ENCODE data around the gene CYSLTR2.

The CYSLTR2 gene

DNA sequence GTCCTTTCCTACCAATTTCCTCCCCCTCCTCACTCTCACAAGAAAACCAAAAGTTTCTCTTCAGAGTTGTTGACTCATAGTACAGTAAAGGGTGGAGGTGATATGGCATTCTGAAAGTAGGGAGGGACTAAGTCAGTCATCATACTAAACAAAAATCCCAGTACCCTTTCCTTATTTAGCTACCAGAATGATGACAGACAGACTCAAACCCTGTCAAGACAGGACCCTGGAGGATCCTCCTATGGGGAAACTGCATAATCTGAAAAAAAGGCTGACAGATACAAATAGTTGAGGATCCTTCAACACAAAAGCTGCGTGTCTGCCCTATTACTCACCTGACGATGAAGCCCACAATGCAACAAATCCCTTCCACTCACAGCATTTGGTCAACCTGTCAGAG, 55.5 kb downstream of the CYSLTR2 start:
- no peaks in the 10 kb centered on the region for H3K27me3 ChIP-seq (ENCODE audit: insufficient read depth, low read length)
- H3K9ac ChIP-seq (ENCODE audit: low read length): no peak overlapping the region
- H4K20me1 ChIP-seq (ENCODE audit: insufficient read depth, low read length): no peaks in the 10 kb centered on the region
- no peaks in the 10 kb centered on the region for H3K4me1 ChIP-seq (ENCODE audit: insufficient read depth, low read length, severe bottlenecking)
- H3K9me2 ChIP-seq (ENCODE audit: low read depth, low read length): no peaks in the 10 kb centered on the region; the same call in 1 of the 2 replicates
- no peaks in the 10 kb centered on the region for H3K36me3 ChIP-seq (ENCODE audit: insufficient read depth, low read length)
- no peaks in the 10 kb centered on the region for H3K9me3 ChIP-seq (ENCODE audit: low read length)
- no peaks in the 10 kb centered on the region for H3K79me2 ChIP-seq (ENCODE audit: insufficient read depth, low read length)
- no peak overlapping the region for H3K27ac ChIP-seq (ENCODE audit: low read depth, low read length, poor library complexity, severe bottlenecking)
- TF ChIP-seq, protein P1, sequence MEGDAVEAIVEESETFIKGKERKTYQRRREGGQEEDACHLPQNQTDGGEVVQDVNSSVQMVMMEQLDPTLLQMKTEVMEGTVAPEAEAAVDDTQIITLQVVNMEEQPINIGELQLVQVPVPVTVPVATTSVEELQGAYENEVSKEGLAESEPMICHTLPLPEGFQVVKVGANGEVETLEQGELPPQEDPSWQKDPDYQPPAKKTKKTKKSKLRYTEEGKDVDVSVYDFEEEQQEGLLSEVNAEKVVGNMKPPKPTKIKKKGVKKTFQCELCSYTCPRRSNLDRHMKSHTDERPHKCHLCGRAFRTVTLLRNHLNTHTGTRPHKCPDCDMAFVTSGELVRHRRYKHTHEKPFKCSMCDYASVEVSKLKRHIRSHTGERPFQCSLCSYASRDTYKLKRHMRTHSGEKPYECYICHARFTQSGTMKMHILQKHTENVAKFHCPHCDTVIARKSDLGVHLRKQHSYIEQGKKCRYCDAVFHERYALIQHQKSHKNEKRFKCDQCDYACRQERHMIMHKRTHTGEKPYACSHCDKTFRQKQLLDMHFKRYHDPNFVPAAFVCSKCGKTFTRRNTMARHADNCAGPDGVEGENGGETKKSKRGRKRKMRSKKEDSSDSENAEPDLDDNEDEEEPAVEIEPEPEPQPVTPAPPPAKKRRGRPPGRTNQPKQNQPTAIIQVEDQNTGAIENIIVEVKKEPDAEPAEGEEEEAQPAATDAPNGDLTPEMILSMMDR (IDR thresholded peaks at IDR 0.05; ENCODE audit: low read length): no peak
- TF ChIP-seq EZH2 (IDR thresholded peaks at IDR 0.05; ENCODE audit: borderline replicate concordance, low read length): no peak
- no peak overlapping the region for H3K4me3 ChIP-seq (ENCODE audit: low read depth, low read length, poor library complexity, severe bottlenecking)
- H2AFZ ChIP-seq (ENCODE audit: low read length): no peak overlapping the region
- H3F3A ChIP-seq (ENCODE audit: insufficient read depth, low read length): no peaks in the 10 kb centered on the region
- H3K4me2 ChIP-seq (ENCODE audit: low read length): no peak overlapping the region

DNA sequence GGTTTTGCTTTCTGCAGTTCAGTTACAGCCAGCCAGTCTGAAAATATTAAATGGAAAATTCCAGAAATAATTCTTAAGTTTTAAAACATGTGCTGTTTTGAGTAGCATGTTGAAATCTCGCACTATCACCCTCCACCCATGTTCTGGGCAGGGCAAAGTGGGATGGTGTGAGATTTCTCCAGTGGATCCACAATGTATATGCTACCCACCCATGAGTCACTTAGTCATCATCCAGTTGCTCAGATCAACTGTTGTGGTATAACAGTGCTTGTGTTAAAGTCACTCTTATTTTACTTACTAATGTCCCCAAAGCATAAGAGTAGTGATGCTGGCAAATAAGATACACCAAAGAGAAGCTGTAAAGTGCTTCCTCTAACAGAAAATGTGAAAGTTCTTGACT, 56.4 kb downstream of the CYSLTR2 start:
- Histone ChIP-seq H3K27me3 (ENCODE audit: insufficient read depth, low read length) (no peaks in the 10 kb centered on the region), H2AFZ (ENCODE audit: low read length) (no peak overlapping the region), H3K79me2 (ENCODE audit: insufficient read depth, low read length) (no peaks in the 10 kb centered on the region), H3K4me3 (ENCODE audit: low read depth, low read length, poor library complexity, severe bottlenecking) (no peak overlapping the region), H3K9ac (ENCODE audit: low read length) (no peak overlapping the region), H3K36me3 (ENCODE audit: insufficient read depth, low read length) (no peaks in the 10 kb centered on the region), H4K20me1 (ENCODE audit: insufficient read depth, low read length) (no peaks in the 10 kb centered on the region), H3K9me3 (ENCODE audit: low read length) (peaks cover 2% of the 10 kb centered on the region; the same call in 1 of the 2 replicates), H3K27ac (ENCODE audit: low read depth, low read length, poor library complexity, severe bottlenecking) (no peak overlapping the region), H3K9me2 (ENCODE audit: low read depth, low read length) (no peaks in the 10 kb centered on the region), H3K4me1 (ENCODE audit: insufficient read depth, low read length, severe bottlenecking) (no peaks in the 10 kb centered on the region), H3K4me2 (ENCODE audit: low read length) (no peak overlapping the region), H3F3A (ENCODE audit: insufficient read depth, low read length) (no peaks in the 10 kb centered on the region)
- TF ChIP-seq, protein P1 (IDR thresholded peaks at IDR 0.05; ENCODE audit: low read length): no peak
- no peak for TF ChIP-seq EZH2 (IDR thresholded peaks at IDR 0.05; ENCODE audit: borderline replicate concordance, low read length)

- no peaks in the 10 kb centered on the region for H3K9me2 ChIP-seq (ENCODE audit: low read depth, low read length)
- H3K79me2 ChIP-seq (ENCODE audit: insufficient read depth, low read length): no peaks in the 10 kb centered on the region
- H3K4me3 ChIP-seq (ENCODE audit: low read depth, low read length, poor library complexity, severe bottlenecking): no peak overlapping the region
- no peaks in the 10 kb centered on the region for H3K36me3 ChIP-seq (ENCODE audit: insufficient read depth, low read length)
- TF ChIP-seq, protein P1 (IDR thresholded peaks at IDR 0.05; ENCODE audit: low read length): no peak
- TF ChIP-seq EZH2 (IDR thresholded peaks at IDR 0.05; ENCODE audit: borderline replicate concordance, low read length): no peak
- peaks cover 10% of the 10 kb centered on the region for H3K9me3 ChIP-seq (ENCODE audit: low read length)
- no peaks in the 10 kb centered on the region for H4K20me1 ChIP-seq (ENCODE audit: insufficient read depth, low read length)
- no peak overlapping the region for H3K9ac ChIP-seq (ENCODE audit: low read length)
- H3K4me1 ChIP-seq (ENCODE audit: insufficient read depth, low read length, severe bottlenecking): no peaks in the 10 kb centered on the region
- no peaks in the 10 kb centered on the region for H3K27me3 ChIP-seq (ENCODE audit: insufficient read depth, low read length)
- H3K27ac ChIP-seq (ENCODE audit: low read depth, low read length, poor library complexity, severe bottlenecking): no peak overlapping the region
- no peak overlapping the region for H2AFZ ChIP-seq (ENCODE audit: low read length)
- H3K4me2 ChIP-seq (ENCODE audit: low read length): no peak overlapping the region
- no peaks in the 10 kb centered on the region for H3F3A ChIP-seq (ENCODE audit: insufficient read depth, low read length)
Observed at GRCh38 chr13:48712141-48712540, 58.4 kb downstream of the CYSLTR2 start.
